ENCODE results near the gene POP7.
A peak's percentile ranks its signal among the peaks of the same experiment; 100 is the strongest.

POP7 gene

GRCh38 chr7:100736671-100737070, 30.8 kb downstream of the POP7 start:
- TF ChIP-seq POLR2A (IDR thresholded peaks at IDR 0.05; ENCODE audit: extremely low read depth, insufficient read length) = no peak
- TF ChIP-seq CTCF (IDR thresholded peaks at IDR 0.05; ENCODE audit: low read depth, low read length) = no peak
- no peak for TF ChIP-seq MAX (IDR thresholded peaks at IDR 0.05; ENCODE audit: low read depth, low read length)
- TF ChIP-seq MYC (IDR thresholded peaks at IDR 0.05; ENCODE audit: low read depth, low read length) = no peak
- no peak for DNase-seq (ENCODE audit: low read depth)

GRCh38 chr7:100739934-100740333, 34.0 kb downstream of the POP7 start:
- no peak for TF ChIP-seq MYC (IDR thresholded peaks at IDR 0.05; ENCODE audit: low read depth, low read length)
- TF ChIP-seq CTCF (IDR thresholded peaks at IDR 0.05; ENCODE audit: low read depth, low read length) = no peak
- no peak for TF ChIP-seq MAX (IDR thresholded peaks at IDR 0.05; ENCODE audit: low read depth, low read length)
- no peak for TF ChIP-seq POLR2A (IDR thresholded peaks at IDR 0.05; ENCODE audit: extremely low read depth, insufficient read length)
- no peak overlapping the region for H3K4me3 ChIP-seq (ENCODE audit: low read depth, low read length)
- no peak for DNase-seq (ENCODE audit: low read depth)

More at GRCh38 chr7:100736671-100737070, 30.8 kb downstream of the POP7 start:
- no peak overlapping the region for H3K4me3 ChIP-seq (ENCODE audit: low read depth, low read length)

- no peak for TF ChIP-seq MAX (IDR thresholded peaks at IDR 0.05; ENCODE audit: low read depth, low read length)
- no peak for TF ChIP-seq MYC (IDR thresholded peaks at IDR 0.05; ENCODE audit: low read depth, low read length)
- TF ChIP-seq POLR2A (IDR thresholded peaks at IDR 0.05; ENCODE audit: extremely low read depth, insufficient read length) = no peak
- no peak for TF ChIP-seq CTCF (IDR thresholded peaks at IDR 0.05; ENCODE audit: low read depth, low read length)
- no peak overlapping the region for H3K4me3 ChIP-seq (ENCODE audit: low read depth, low read length)
- no peak for DNase-seq (ENCODE audit: low read depth)
Measured at GRCh38 chr7:100744605-100745004, 38.7 kb downstream of the POP7 start.

- DNase-seq (ENCODE audit: low read depth) = peak; percentile 39
- no peak overlapping the region for H3K4me3 ChIP-seq (ENCODE audit: low read depth, low read length)
- no peak for TF ChIP-seq MAX (IDR thresholded peaks at IDR 0.05; ENCODE audit: low read depth, low read length)
- TF ChIP-seq CTCF (IDR thresholded peaks at IDR 0.05; ENCODE audit: low read depth, low read length) = no peak
- no peak for TF ChIP-seq MYC (IDR thresholded peaks at IDR 0.05; ENCODE audit: low read depth, low read length)
- no peak for TF ChIP-seq POLR2A (IDR thresholded peaks at IDR 0.05; ENCODE audit: extremely low read depth, insufficient read length)
Measured at GRCh38 chr7:100745184-100745583, 39.3 kb downstream of the POP7 start.

- DNase-seq (ENCODE audit: low read depth) = no peak
- no peak overlapping the region for H3K4me3 ChIP-seq (ENCODE audit: low read depth, low read length)
- no peak for TF ChIP-seq MYC (IDR thresholded peaks at IDR 0.05; ENCODE audit: low read depth, low read length)
- no peak for TF ChIP-seq MAX (IDR thresholded peaks at IDR 0.05; ENCODE audit: low read depth, low read length)
- TF ChIP-seq POLR2A (IDR thresholded peaks at IDR 0.05; ENCODE audit: extremely low read depth, insufficient read length) = no peak
- no peak for TF ChIP-seq CTCF (IDR thresholded peaks at IDR 0.05; ENCODE audit: low read depth, low read length)
Measured at GRCh38 chr7:100752994-100753393, 47.1 kb downstream of the POP7 start.

- no peak for DNase-seq (ENCODE audit: low read depth)
- no peak for TF ChIP-seq POLR2A (IDR thresholded peaks at IDR 0.05; ENCODE audit: extremely low read depth, insufficient read length)
- no peak for TF ChIP-seq MAX (IDR thresholded peaks at IDR 0.05; ENCODE audit: low read depth, low read length)
- TF ChIP-seq MYC (IDR thresholded peaks at IDR 0.05; ENCODE audit: low read depth, low read length) = no peak
- no peak for TF ChIP-seq CTCF (IDR thresholded peaks at IDR 0.05; ENCODE audit: low read depth, low read length)
- H3K4me3 ChIP-seq (ENCODE audit: low read depth, low read length) = no peak overlapping the region
Measured at GRCh38 chr7:100753750-100754149, 47.8 kb downstream of the POP7 start.

Measured in NB4 (cell line).